Keratinocyte (primary cell): ENCODE data around the gene ABHD4. TPM values are rescaled to one million over a fixed set of nuclear protein-coding genes. Genes with fewer than 3 reads are reported as not detected.

Experiments used
- DNase-seq: peaks from one replicate; pipeline ENCODE4 v3.0.0-alpha.2; 2011; ENCODE audit warnings: low read depth, missing footprints, low spot score
- FAIRE-seq: peaks from 2 replicates; lab custom pipeline; 2011; peaks lifted over from hg19 to GRCh38; lab: Jason Lieb, UNC
- H2AFZ ChIP-seq: 2 replicates; pipeline ENCODE4 v1.6.0; 2012; ENCODE audit warnings: low read length, control low read depth, inconsistent platforms; ENCODE audit not compliant: control insufficient read depth
- H3K27ac ChIP-seq: 2 replicates; pipeline ENCODE4 v1.5.1; 2011; ENCODE audit warnings: low read length; ENCODE audit not compliant: control insufficient read depth, insufficient read depth
- H3K27me3 ChIP-seq: 3 replicates; pipeline ENCODE4 v1.6.0; 2011; ENCODE audit warnings: low read length; ENCODE audit not compliant: control insufficient read depth, insufficient read depth; ENCODE audit errors: extremely low read depth
- H3K36me3 ChIP-seq, 2 experiments: 2 replicates in 1 of 2; 3 replicates in 1 of 2; pipeline ENCODE4 v1.5.1; 2011; ENCODE audit warnings: low read length in 2 of 2, mild to moderate bottlenecking in 1 of 2; ENCODE audit not compliant: control insufficient read depth in 2 of 2, insufficient read depth in 2 of 2; ENCODE audit errors: extremely low read depth in 1 of 2
- H3K4me1 ChIP-seq: 3 replicates; pipeline ENCODE4 v1.5.1; 2011; ENCODE audit warnings: low read length; ENCODE audit not compliant: control insufficient read depth, insufficient read depth; ENCODE audit errors: extremely low read depth
- H3K4me2 ChIP-seq: 3 replicates; pipeline ENCODE4 v1.6.0; 2011; ENCODE audit warnings: low read depth, low read length; ENCODE audit not compliant: control insufficient read depth, insufficient read depth; ENCODE audit errors: extremely low read depth
- H3K4me3 ChIP-seq, 3 experiments: fragments of 200-600 bp in 1 of 3; sonication (generic) in 1 of 3; 2 replicates in 2 of 3; 3 replicates in 1 of 3; pipeline ENCODE4 v1.5.1; 2011 to 2016; ENCODE audit warnings: low read length in 3 of 3, mild to moderate bottlenecking in 3 of 3, control low read depth in 2 of 3, inconsistent platforms in 1 of 3, low read depth in 1 of 3, mixed read lengths in 1 of 3, mixed run types in 1 of 3, moderate library complexity in 1 of 3; ENCODE audit not compliant: control insufficient read depth in 2 of 3, insufficient read depth in 2 of 3; ENCODE audit errors: extremely low read depth in 1 of 3
- H3K79me2 ChIP-seq: 2 replicates; pipeline ENCODE4 v1.6.0; 2012; ENCODE audit warnings: low read length; ENCODE audit not compliant: control insufficient read depth, insufficient read depth
- H3K9ac ChIP-seq: 3 replicates; pipeline ENCODE4 v1.6.0; 2011; ENCODE audit warnings: low read length; ENCODE audit not compliant: control insufficient read depth, insufficient read depth; ENCODE audit errors: extremely low read depth
- H3K9me1 ChIP-seq: 3 replicates; pipeline ENCODE4 v1.6.0; 2011; ENCODE audit warnings: low read length; ENCODE audit not compliant: control insufficient read depth, insufficient read depth; ENCODE audit errors: extremely low read depth
- H3K9me3 ChIP-seq: 2 replicates; pipeline ENCODE4 v1.5.1; 2012; ENCODE audit warnings: low read depth, low read length; ENCODE audit not compliant: control insufficient read depth
- H4K20me1 ChIP-seq: 3 replicates; pipeline ENCODE4 v1.6.0; 2011; ENCODE audit warnings: low read length; ENCODE audit not compliant: control insufficient read depth, insufficient read depth; ENCODE audit errors: extremely low read depth
- CTCF ChIP-seq, 3 experiments: IDR thresholded peaks in 1 of 3; conservative IDR thresholded peaks in 1 of 3; optimal IDR thresholded peaks in 1 of 3; 2 replicates in 2 of 3; 3 replicates in 1 of 3; pipeline versions ENCODE3 to v1.5.1; 2011; ENCODE audit warnings: low read length in 3 of 3, mild to moderate bottlenecking in 3 of 3, moderate library complexity in 2 of 3, control low read depth in 1 of 3, inconsistent platforms in 1 of 3; ENCODE audit not compliant: insufficient read depth in 2 of 3; ENCODE audit errors: extremely low read depth in 1 of 3
- EZH2 ChIP-seq: IDR thresholded peaks from one replicate; pipeline ENCODE4 v1.6.1; 2012; ENCODE audit warnings: inconsistent platforms, mild to moderate bottlenecking, low read length, moderate library complexity
- dilution Hi-C: fragments of 300-500 bp; cut with MboI; formaldehyde crosslinking; loops from one replicate; pipeline ENCODE4 v1.7.0; 2020; ENCODE audit warnings: low sequenced_read_pairs; ENCODE audit not compliant: extremely low pct_ligation_motif_present
- polyA plus RNA-seq, 5 experiments: library from polyadenylated mRNA; depleted of rRNA in 3 of 5; stranded (reverse) in 3 of 5; stranded (forward) in 1 of 5; unstranded in 1 of 5; fragments of >200 nt; gene quantifications; 1 replicate in 1 of 5; 2 replicates in 3 of 5; 3 replicates in 1 of 5; pipeline versions ENCODE4 v1.2.1 to v1.2.3, GENCODE V29; 2011 to 2012; ENCODE audit warnings: missing spikeins in 2 of 5, low read depth in 1 of 5, low replicate concordance in 1 of 5

The ABHD4 gene
- polyA plus RNA-seq, 1 donor (not counting 4 experiments of a cell fraction or from before 2014, with no cell fraction given): 17.7 TPM

- Histone ChIP-seq H3K27me3 (no peaks in the 10 kb centered on the region), H3K9ac (no peak overlapping the region), H3K4me2 (no peak overlapping the region), H3K9me3 (no peaks in the 10 kb centered on the region), H3K9me1 (no peaks in the 10 kb centered on the region), H4K20me1 (no peaks in the 10 kb centered on the region), H3K4me1 (peaks cover 6% of the 10 kb centered on the region), H3K4me3 (no peak overlapping the region), H3K79me2 (no peaks in the 10 kb centered on the region), H3K27ac (no peak overlapping the region), H2AFZ (no peak overlapping the region), H3K36me3 (peaks cover 7 to 11% of the 10 kb centered on the region in 2 experiments)
- no peak for FAIRE-seq
- dilution Hi-C loops: no loop called here
- no peak for DNase-seq
- TF ChIP-seq EZH2: no peak
- TF ChIP-seq CTCF (optimal IDR thresholded peaks at IDR 0.05 in 1 of 3, IDR thresholded peaks at IDR 0.05 in 1 of 3, conservative IDR thresholded peaks at IDR 0.05 in 1 of 3; ENCODE audit: extremely low read depth in 1 of 3, insufficient read depth in 2 of 3, low read length in 3 of 3): no peak
Measured at GRCh38 chr14:22561661-22562579, 36.2 kb upstream of the ABHD4 start.

GRCh38 chr14:22563987-22564386, 34.1 kb upstream of the ABHD4 start:
- Histone ChIP-seq H3K9me1 (no peaks in the 10 kb centered on the region), H3K4me2 (no peak overlapping the region), H3K4me1 (no peaks in the 10 kb centered on the region), H3K27me3 (no peaks in the 10 kb centered on the region), H3K9ac (no peak overlapping the region), H3K9me3 (no peaks in the 10 kb centered on the region), H2AFZ (no peak overlapping the region), H4K20me1 (no peaks in the 10 kb centered on the region), H3K4me3 (no peak overlapping the region), H3K27ac (no peak overlapping the region), H3K36me3 (peaks cover 11 to 24% of the 10 kb centered on the region in 2 experiments), H3K79me2 (peaks cover 16% of the 10 kb centered on the region)
- dilution Hi-C loops: no loop called here
- no peak for DNase-seq
- TF ChIP-seq CTCF (optimal IDR thresholded peaks at IDR 0.05 in 1 of 3, IDR thresholded peaks at IDR 0.05 in 1 of 3, conservative IDR thresholded peaks at IDR 0.05 in 1 of 3; ENCODE audit: extremely low read depth in 1 of 3, insufficient read depth in 2 of 3, low read length in 3 of 3) (no peak), EZH2 (no peak)
- FAIRE-seq: no peak
